Urinary bladder (tissue), 4 donors: Measurements from ENCODE around the gene DLAT. TPM values are rescaled to one million over a fixed set of nuclear protein-coding genes. Genes with fewer than 3 reads are reported as not detected.

ENCODE experiments used
- DNase-seq: peaks from one replicate; pipeline ENCODE4 v3.0.0-alpha.2; 2015; ENCODE audit errors: extremely low spot score
- H3K27ac ChIP-seq: one replicate; pipeline ENCODE4 v1.5.1; 2013; ENCODE audit warnings: low read depth, mild to moderate bottlenecking, moderate library complexity
- H3K36me3 ChIP-seq: one replicate; pipeline ENCODE4 v1.6.1; 2013; ENCODE audit warnings: mild to moderate bottlenecking, moderate library complexity; ENCODE audit not compliant: insufficient read depth
- H3K4me1 ChIP-seq: one replicate; pipeline ENCODE4 v1.6.1; 2013; ENCODE audit warnings: mild to moderate bottlenecking, moderate library complexity; ENCODE audit not compliant: insufficient read depth
- H3K4me3 ChIP-seq: one replicate; pipeline ENCODE4 v1.5.1; 2013; ENCODE audit warnings: low read depth, low read length
- WGBS: extraction: QIAGEN DNeasy Blood & Tissue Kit; methylation state at CpG from one replicate; pipeline ENCODE4 v1.1.7; 2013; 5-methylcytosine and 5-hydroxymethylcytosine counted together
- polyA plus RNA-seq: library from polyadenylated mRNA; stranded (reverse); fragments of 200-250 nt; gene quantifications from one replicate; pipeline ENCODE4 v1.2.3, GENCODE V29; 2013
- small RNA-seq: library from RNA; depleted of rRNA; stranded (forward); fragments of <200 nt; gene quantifications from one replicate; pipeline ENCODE3, GENCODE V24; 2014
- total RNA-seq: library from RNA; depleted of rRNA; stranded (reverse); fragments of >200 nt; gene quantifications from one replicate; pipeline ENCODE4 v1.2.3, GENCODE V29; 2014
- donor health status: healthy with polysubstance abuse.
- donor health status: healthy.

The DLAT gene
- total and polyA plus RNA-seq, 2 donors = 23.7 to 36.9 TPM

DNA sequence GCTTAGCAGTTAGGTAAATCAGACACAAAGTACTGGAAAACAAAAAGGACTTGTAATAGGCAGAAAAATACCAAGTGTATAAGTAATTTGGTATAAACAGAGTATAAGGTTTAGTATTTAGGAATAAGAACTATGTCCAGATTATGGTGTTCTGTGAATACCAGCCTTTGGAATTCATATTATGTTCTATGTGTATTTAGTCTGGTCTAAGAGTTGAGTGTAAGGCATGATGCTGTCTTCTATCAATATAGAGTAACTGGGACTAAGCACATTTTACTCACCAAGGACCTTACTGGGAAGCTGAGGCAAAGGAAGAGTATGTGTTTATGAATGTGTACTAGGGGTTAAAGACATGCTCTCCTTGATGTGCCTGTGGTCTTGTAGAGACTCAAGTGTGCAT is 71.0 kb downstream of the DLAT start:
- Histone ChIP-seq H3K36me3 (peaks cover 5% of the 10 kb centered on the region), H3K4me3 (no peak overlapping the region), H3K4me1 (no peaks in the 10 kb centered on the region), H3K27ac (no peak overlapping the region)
- DNase-seq = no peak

DNA sequence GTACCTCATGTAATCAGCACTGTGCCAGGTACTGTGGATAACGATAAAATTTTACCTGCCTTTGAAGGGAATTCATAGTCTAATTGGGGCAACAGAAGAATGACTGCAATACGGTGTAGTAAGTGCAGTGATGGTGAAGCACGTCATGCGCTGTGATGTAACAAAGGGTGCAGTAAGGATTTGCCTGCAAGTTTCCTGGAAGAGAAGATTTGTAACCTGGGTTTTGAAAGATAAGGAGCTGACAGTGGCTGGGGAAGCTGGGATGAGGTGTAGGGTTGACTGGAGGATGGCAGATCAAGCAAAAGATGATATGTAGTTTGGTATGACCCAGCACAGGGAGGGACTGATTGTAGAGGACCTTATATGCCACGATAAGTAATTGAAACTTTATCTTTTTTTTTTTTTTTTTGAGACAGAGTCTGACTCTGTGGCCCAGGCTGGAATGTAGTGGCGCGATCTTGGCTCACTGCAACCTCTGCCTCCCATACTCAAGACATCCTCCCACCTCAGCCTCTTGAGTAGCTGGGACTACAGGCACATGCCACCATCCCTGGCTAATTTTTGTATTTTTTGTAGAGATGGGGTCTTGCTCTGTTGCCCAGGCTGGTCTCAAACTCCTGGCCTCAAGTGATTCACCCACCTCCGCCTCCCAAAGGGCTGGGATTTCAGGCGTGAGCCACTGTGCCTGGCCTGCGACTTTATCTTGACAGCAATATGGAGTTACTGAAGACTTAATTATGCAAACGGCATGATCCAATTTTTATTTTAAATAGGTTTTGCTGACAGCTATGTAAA is 72.7 kb downstream of the DLAT start:
- 88% methylated on average over 11 of the region's 11 CpGs for WGBS
- Histone ChIP-seq H3K36me3 (peaks cover 3% of the 10 kb centered on the region), H3K27ac (no peak overlapping the region), H3K4me1 (no peaks in the 10 kb centered on the region), H3K4me3 (no peak overlapping the region)
- DNase-seq = no peak

DNA sequence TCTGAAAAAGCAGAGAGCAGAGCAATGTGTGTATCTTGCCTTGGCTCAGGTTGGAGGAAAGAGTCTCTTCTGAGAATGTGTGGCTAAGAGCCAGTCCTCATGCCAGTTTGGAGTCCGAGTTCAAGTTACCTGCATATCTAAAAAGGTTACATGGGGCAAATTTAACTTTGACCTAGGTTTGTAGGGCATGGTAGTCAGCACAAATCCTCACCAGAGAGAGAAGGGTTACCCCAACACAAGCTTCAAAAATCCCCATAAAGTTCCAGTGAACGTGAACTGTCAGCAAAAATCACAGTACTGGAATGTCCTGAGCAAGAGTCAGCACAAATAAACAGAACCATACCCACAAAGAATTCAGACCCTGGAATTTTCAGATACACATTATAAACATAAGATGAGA is 75.3 kb downstream of the DLAT start:
- WGBS = 41% methylated on average over 2 of the region's 2 CpGs
- Histone ChIP-seq H3K4me1 (no peaks in the 10 kb centered on the region), H3K4me3 (no peak overlapping the region), H3K36me3 (no peaks in the 10 kb centered on the region), H3K27ac (no peak overlapping the region)
- no peak for DNase-seq

DNA sequence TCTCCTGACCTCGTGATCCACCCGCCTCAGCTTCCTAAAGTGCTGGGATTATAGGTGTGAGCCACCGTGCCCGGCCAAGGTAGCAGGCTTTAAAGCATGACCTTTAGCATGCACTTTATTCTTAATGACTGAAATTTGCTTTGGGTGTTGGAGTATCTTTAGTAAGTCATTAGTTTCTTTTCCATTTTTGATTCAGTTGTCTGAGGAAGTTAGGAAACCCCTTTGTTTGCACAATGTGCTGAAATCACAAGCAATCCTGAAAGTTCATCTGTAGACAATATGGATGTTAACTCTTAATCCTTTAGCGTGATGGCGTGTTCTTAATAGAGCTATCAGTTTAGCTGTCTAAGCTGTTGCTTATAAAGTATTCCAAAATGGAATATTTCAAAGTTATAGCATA is 78.2 kb downstream of the DLAT start:
- WGBS = 93% methylated on average over 6 of the region's 6 CpGs
- no peak for DNase-seq
- H3K4me3 ChIP-seq = no peak overlapping the region
- H3K4me1 ChIP-seq = no peaks in the 10 kb centered on the region
- no peak overlapping the region for H3K27ac ChIP-seq
- peaks cover 3% of the 10 kb centered on the region for H3K36me3 ChIP-seq

DNA sequence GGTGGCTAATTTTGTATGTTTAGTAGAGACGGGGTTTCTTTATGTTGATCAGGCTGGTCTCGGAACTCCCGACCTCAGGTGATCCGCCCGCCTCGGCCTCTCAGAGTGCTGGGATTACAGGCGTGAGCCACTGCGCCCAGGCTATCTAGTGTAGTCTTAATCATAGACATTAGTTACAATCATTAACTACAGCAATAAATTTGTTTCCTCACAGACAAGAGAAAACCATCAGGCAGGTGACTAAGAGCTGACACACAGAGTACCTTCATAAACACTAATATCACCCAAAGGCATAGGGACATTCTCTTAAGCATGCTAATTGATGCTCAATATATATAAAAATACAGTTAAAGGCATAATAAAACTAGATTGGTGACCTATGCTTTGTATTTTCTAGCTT is 80.9 kb downstream of the DLAT start:
- H3K4me1 ChIP-seq = no peaks in the 10 kb centered on the region
- H3K27ac ChIP-seq = no peak overlapping the region
- DNase-seq = no peak
- 94% methylated on average over 8 of the region's 8 CpGs for WGBS
- H3K36me3 ChIP-seq = peaks cover 3% of the 10 kb centered on the region
- H3K4me3 ChIP-seq = no peak overlapping the region

Small RNA genes lying within 50 kb of the gene (small RNA-seq; reads per million reads assigned to genes)
- gene AP000907.3 (not detected), gene RNU6-893P (not detected)

Other genes starting within 250 kb of the DLAT start
- gene ALG9, start 153.8 kb upstream of the DLAT start, total RNA-seq = 57.7 TPM
- 21.3 TPM for gene ALG9, start 153.8 kb upstream of the DLAT start, polyA plus RNA-seq
- 4.2 TPM for gene FDXACB1, start 146.2 kb upstream of the DLAT start, total RNA-seq
- gene FDXACB1, start 146.2 kb upstream of the DLAT start, polyA plus RNA-seq = 1.5 TPM
- 13.1 TPM for gene CFAP68, start 145.9 kb upstream of the DLAT start, total RNA-seq
- 17.9 TPM for gene CFAP68, start 145.9 kb upstream of the DLAT start, polyA plus RNA-seq
- gene CRYAB, start 113.6 kb upstream of the DLAT start, total RNA-seq = 21.3 TPM
- gene CRYAB, start 113.6 kb upstream of the DLAT start, polyA plus RNA-seq = 231 TPM
- gene HSPB2, start 112.7 kb upstream of the DLAT start, total RNA-seq = 1.6 TPM
- 10.6 TPM for gene HSPB2, start 112.7 kb upstream of the DLAT start, polyA plus RNA-seq
- gene C11orf52, start 106.5 kb upstream of the DLAT start, total RNA-seq = 2.7 TPM
- 2.4 TPM for gene C11orf52, start 106.5 kb upstream of the DLAT start, polyA plus RNA-seq
- gene DIXDC1, start 88.1 kb upstream of the DLAT start, total RNA-seq = 69.4 TPM
- gene DIXDC1, start 88.1 kb upstream of the DLAT start, polyA plus RNA-seq = 60.5 TPM
- gene PIH1D2, start 48.6 kb downstream of the DLAT start, total RNA-seq = 4.5 TPM
- 1.0 TPM for gene PIH1D2, start 48.6 kb downstream of the DLAT start, polyA plus RNA-seq
- 29.3 TPM for gene NKAPD1, start 48.9 kb downstream of the DLAT start, total RNA-seq
- gene NKAPD1, start 48.9 kb downstream of the DLAT start, polyA plus RNA-seq = 16.0 TPM
- gene TIMM8B, start 61.3 kb downstream of the DLAT start, total RNA-seq = 57.0 TPM
- 82.9 TPM for gene TIMM8B, start 61.3 kb downstream of the DLAT start, polyA plus RNA-seq
- 166 TPM for gene SDHD, start 61.5 kb downstream of the DLAT start, total RNA-seq
- gene SDHD, start 61.5 kb downstream of the DLAT start, polyA plus RNA-seq = 180 TPM
- 18.1 TPM for gene IL18, start 138.7 kb downstream of the DLAT start, total RNA-seq
- gene IL18, start 138.7 kb downstream of the DLAT start, polyA plus RNA-seq = 8.3 TPM
- 2.9 TPM for gene TEX12, start 142.0 kb downstream of the DLAT start, total RNA-seq
- 0.09 TPM for gene TEX12, start 142.0 kb downstream of the DLAT start, polyA plus RNA-seq
- 24.5 TPM for gene BCO2, start 150.1 kb downstream of the DLAT start, total RNA-seq
- gene BCO2, start 150.1 kb downstream of the DLAT start, polyA plus RNA-seq = 2.8 TPM
- 38.7 TPM for gene PTS, start 201.0 kb downstream of the DLAT start, total RNA-seq
- 26.5 TPM for gene PTS, start 201.0 kb downstream of the DLAT start, polyA plus RNA-seq
- gene PLET1, start 235.5 kb downstream of the DLAT start, total RNA-seq = not detected
- gene PLET1, start 235.5 kb downstream of the DLAT start, polyA plus RNA-seq = not detected